ENCODE data around the gene SERINC5.

DNA sequence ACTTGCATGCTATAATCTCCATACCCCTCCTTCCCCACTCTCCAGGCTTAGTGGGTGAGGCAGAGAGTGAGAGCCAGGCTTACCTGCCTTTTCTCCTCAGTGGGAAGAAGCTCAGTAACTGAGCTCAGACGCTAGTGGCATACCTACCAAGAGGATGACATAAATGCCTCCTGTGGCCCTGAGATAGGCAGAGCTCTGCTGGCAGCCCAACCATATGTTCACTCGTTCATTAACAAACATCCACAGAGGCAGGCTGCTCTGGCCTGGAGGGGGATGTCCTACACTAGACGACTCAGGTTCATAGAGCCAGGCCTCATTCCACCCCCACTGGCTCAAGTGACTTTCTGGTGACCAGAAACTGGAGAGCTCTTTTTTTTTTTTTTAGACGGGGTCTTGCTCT is 139.4 kb downstream of the SERINC5 start:
- TF ChIP-seq EZH2 (IDR thresholded peaks at IDR 0.05; ENCODE audit: insufficient read depth, low read length), result no peak
- TF ChIP-seq, protein P1, sequence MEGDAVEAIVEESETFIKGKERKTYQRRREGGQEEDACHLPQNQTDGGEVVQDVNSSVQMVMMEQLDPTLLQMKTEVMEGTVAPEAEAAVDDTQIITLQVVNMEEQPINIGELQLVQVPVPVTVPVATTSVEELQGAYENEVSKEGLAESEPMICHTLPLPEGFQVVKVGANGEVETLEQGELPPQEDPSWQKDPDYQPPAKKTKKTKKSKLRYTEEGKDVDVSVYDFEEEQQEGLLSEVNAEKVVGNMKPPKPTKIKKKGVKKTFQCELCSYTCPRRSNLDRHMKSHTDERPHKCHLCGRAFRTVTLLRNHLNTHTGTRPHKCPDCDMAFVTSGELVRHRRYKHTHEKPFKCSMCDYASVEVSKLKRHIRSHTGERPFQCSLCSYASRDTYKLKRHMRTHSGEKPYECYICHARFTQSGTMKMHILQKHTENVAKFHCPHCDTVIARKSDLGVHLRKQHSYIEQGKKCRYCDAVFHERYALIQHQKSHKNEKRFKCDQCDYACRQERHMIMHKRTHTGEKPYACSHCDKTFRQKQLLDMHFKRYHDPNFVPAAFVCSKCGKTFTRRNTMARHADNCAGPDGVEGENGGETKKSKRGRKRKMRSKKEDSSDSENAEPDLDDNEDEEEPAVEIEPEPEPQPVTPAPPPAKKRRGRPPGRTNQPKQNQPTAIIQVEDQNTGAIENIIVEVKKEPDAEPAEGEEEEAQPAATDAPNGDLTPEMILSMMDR (IDR thresholded peaks at IDR 0.05; ENCODE audit: insufficient read depth, low read depth, low read length), result no peak

Data from astrocyte (in vitro differentiated cells and primary cell).